Kidney (tissue), 14 donors: ENCODE measurements around the gene LIN7C. TPM values are rescaled to one million over a fixed set of nuclear protein-coding genes. Genes with fewer than 3 reads are reported as not detected.

Experiments
- DNase-seq, 5 donors: peaks; one replicate each; pipeline ENCODE4 v3.0.0-alpha.2; 2013 to 2020
- FAIRE-seq: peaks from 2 replicates; lab custom pipeline; 2012; peaks lifted over from hg19 to GRCh38; lab: Jason Lieb, UNC
- H3K27ac ChIP-seq, 2 donors: one replicate each; pipeline ENCODE4 v1.7.0; 2013; ENCODE audit warnings: low read depth in 2 of 2, low read length in 2 of 2, inconsistent platforms in 1 of 2
- H3K27me3 ChIP-seq: one replicate; pipeline ENCODE4 v1.7.1; 2013; ENCODE audit warnings: low read length, inconsistent platforms; ENCODE audit not compliant: control insufficient read depth, insufficient read depth
- H3K36me3 ChIP-seq, 3 donors: one replicate each; pipeline versions ENCODE4 v1.7.0 to v1.7.1; 2013; ENCODE audit warnings: low read length in 3 of 3, control low read depth in 1 of 3, inconsistent platforms in 1 of 3; ENCODE audit not compliant: insufficient read depth in 3 of 3, control insufficient read depth in 2 of 3
- H3K4me1 ChIP-seq, 3 donors: one replicate each; pipeline versions ENCODE4 v1.7.0 to v1.7.1; 2013; ENCODE audit warnings: low read length in 3 of 3, inconsistent platforms in 1 of 3, low read depth in 1 of 3; ENCODE audit not compliant: control insufficient read depth in 2 of 3, insufficient read depth in 2 of 3
- H3K4me3 ChIP-seq, 3 donors: one replicate each; pipeline versions ENCODE4 v1.7.0 to v1.8.1; 2013; ENCODE audit warnings: low read length in 3 of 3, control low read depth in 1 of 3, inconsistent platforms in 1 of 3
- H3K9ac ChIP-seq, 3 donors: one replicate each; pipeline versions ENCODE4 v1.7.0 to v1.7.1; 2013; ENCODE audit warnings: low read length in 3 of 3, control low read depth in 1 of 3, inconsistent platforms in 1 of 3
- H3K9me3 ChIP-seq, 3 donors: one replicate each; pipeline versions ENCODE4 v1.7.0 to v1.7.1; 2013; ENCODE audit warnings: low read length in 3 of 3, control low read depth in 1 of 3, inconsistent platforms in 1 of 3; ENCODE audit not compliant: control insufficient read depth in 2 of 3, insufficient read depth in 1 of 3
- CTCF ChIP-seq: IDR thresholded peaks from 3 replicates; pipeline ENCODE4 v1.5.1; 2012; ENCODE audit warnings: mild to moderate bottlenecking, moderate library complexity, borderline replicate concordance; ENCODE audit not compliant: insufficient read depth; ENCODE audit errors: extremely low read depth
- intact Hi-C: fragments of 100-400 bp; cut with DNase I; formaldehyde crosslinking; loops from one replicate; pipeline ENCODE4 v1.11.1; 2022
- polyA plus RNA-seq: library from polyadenylated mRNA; stranded (reverse); fragments of 350-450 nt; fragmentation: Illumina TruSeq; extraction: RNeasy Lipid Tissue Mini Kit (QIAGEN cat#74804); gene quantifications from one replicate; pipeline ENCODE4 v1.2.3, GENCODE V29; 2014; ENCODE audit warnings: low read depth, low replicate concordance; ENCODE audit not compliant: insufficient read depth
- total RNA-seq: library from RNA; stranded (reverse); fragmentation: NEBNext Ultra II Directional; extraction: Animal tissue kit (Norgen Biotek cat#: 25700); gene quantifications from one replicate; pipeline ENCODE4 v1.2.1, GENCODE V29; 2021
- donor health status: control.
- donor health status: control.
- donor health status: control.
- donor health status: control.
- donor health status: control.
- donor health status: DM: yes; HTN: yes; CAD: no.
- donor health status: Normal renal cell carcinoma (clear cell type).

The LIN7C gene
- total and polyA plus RNA-seq, 2 donors from 2014 or later = 9.1 to 37.8 TPM

- no peak for TF ChIP-seq CTCF
- no peak overlapping the region for H3K27ac ChIP-seq
- FAIRE-seq (no peak), DNase-seq (no peak)
- intact Hi-C loops = no loop called here
- H3K4me1 ChIP-seq = no peaks in the 10 kb centered on the region
- no peaks in the 10 kb centered on the region for H3K27me3 ChIP-seq
- H3K36me3 ChIP-seq = no peaks in the 10 kb centered on the region
- H3K4me3 ChIP-seq = no peak overlapping the region
- H3K9ac ChIP-seq = no peak overlapping the region
- H3K9me3 ChIP-seq = no peaks in the 10 kb centered on the region
Observed at GRCh38 chr11:27552341-27552740, 45.8 kb upstream of the LIN7C start.

GRCh38 chr11:27551127-27551526 lies 44.6 kb upstream of the LIN7C start:
- FAIRE-seq (no peak), DNase-seq (no peak)
- Histone ChIP-seq H3K9me3 (no peaks in the 10 kb centered on the region), H3K27ac (no peak overlapping the region), H3K9ac (no peak overlapping the region), H3K4me1 (no peaks in the 10 kb centered on the region), H3K4me3 (no peak overlapping the region), H3K27me3 (no peaks in the 10 kb centered on the region), H3K36me3 (no peaks in the 10 kb centered on the region)
- intact Hi-C loops = no loop called here
- TF ChIP-seq CTCF = no peak

- DNase-seq (no peak), FAIRE-seq (no peak)
- Histone ChIP-seq H3K4me1 (no peaks in the 10 kb centered on the region), H3K36me3 (no peaks in the 10 kb centered on the region), H3K27ac (no peak overlapping the region), H3K9me3 (no peaks in the 10 kb centered on the region), H3K9ac (no peak overlapping the region), H3K27me3 (no peaks in the 10 kb centered on the region), H3K4me3 (no peak overlapping the region)
- TF ChIP-seq CTCF = no peak
- intact Hi-C loops = no loop called here
Observed at GRCh38 chr11:27545946-27546345, 39.4 kb upstream of the LIN7C start.

GRCh38 chr11:27545035-27545434 lies 38.5 kb upstream of the LIN7C start:
- H3K4me3 ChIP-seq = no peak overlapping the region
- DNase-seq (no peak), FAIRE-seq (no peak)
- H3K27me3 ChIP-seq = no peaks in the 10 kb centered on the region
- no peaks in the 10 kb centered on the region for H3K36me3 ChIP-seq
- TF ChIP-seq CTCF = no peak
- no peaks in the 10 kb centered on the region for H3K9me3 ChIP-seq
- no peak overlapping the region for H3K27ac ChIP-seq
- intact Hi-C loops = no loop called here
- no peak overlapping the region for H3K9ac ChIP-seq
- H3K4me1 ChIP-seq = no peaks in the 10 kb centered on the region
